ENCODE measurements around the gene CGB8.
A peak's percentile ranks its signal among the peaks of the same experiment; 100 is the strongest.

Gene CGB8

GRCh38 chr19:49056101-49056901, 7.4 kb upstream of the CGB8 start (continued):
- TF ChIP-seq, protein P1, sequence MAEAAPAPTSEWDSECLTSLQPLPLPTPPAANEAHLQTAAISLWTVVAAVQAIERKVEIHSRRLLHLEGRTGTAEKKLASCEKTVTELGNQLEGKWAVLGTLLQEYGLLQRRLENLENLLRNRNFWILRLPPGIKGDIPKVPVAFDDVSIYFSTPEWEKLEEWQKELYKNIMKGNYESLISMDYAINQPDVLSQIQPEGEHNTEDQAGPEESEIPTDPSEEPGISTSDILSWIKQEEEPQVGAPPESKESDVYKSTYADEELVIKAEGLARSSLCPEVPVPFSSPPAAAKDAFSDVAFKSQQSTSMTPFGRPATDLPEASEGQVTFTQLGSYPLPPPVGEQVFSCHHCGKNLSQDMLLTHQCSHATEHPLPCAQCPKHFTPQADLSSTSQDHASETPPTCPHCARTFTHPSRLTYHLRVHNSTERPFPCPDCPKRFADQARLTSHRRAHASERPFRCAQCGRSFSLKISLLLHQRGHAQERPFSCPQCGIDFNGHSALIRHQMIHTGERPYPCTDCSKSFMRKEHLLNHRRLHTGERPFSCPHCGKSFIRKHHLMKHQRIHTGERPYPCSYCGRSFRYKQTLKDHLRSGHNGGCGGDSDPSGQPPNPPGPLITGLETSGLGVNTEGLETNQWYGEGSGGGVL (tag by site-specific recombination; IDR thresholded peaks at IDR 0.05): no peak
- TF ChIP-seq BCL11B (tag by site-specific recombination; IDR thresholded peaks at IDR 0.05; ENCODE audit: low read depth) (no peak), ZNF433 (tag by site-specific recombination; IDR thresholded peaks at IDR 0.05; ENCODE audit: low read depth) (no peak), ZBTB20 (tag by site-specific recombination; IDR thresholded peaks at IDR 0.05) (0 out of 2 replicates have a peak, but pooled peaks have one; percentile 43), ZNF561 (tag by site-specific recombination; IDR thresholded peaks at IDR 0.05; ENCODE audit: borderline replicate concordance) (peak; percentile 22; the same call in 1 of the 2 replicates), YY2 (tag by site-specific recombination; IDR thresholded peaks at IDR 0.05) (no peak), ZNF366 (tag by site-specific recombination; conservative IDR thresholded peaks at IDR 0.05) (no peak), ZNF335 (tag by site-specific recombination; conservative IDR thresholded peaks at IDR 0.05) (peak; percentile 52), ZNF10 (tag by site-specific recombination; IDR thresholded peaks at IDR 0.05) (no peak), ZNF692 (tag by site-specific recombination; IDR thresholded peaks at IDR 0.05) (peak; percentile 50; the same call in 1 of the 2 replicates), SP3 (tag by site-specific recombination; IDR thresholded peaks at IDR 0.05) (peak; percentile 96), ZSCAN18 (tag by site-specific recombination; IDR thresholded peaks at IDR 0.05) (no peak), KLF16 (tag by site-specific recombination; IDR thresholded peaks at IDR 0.05) (peak; percentile 82; the same call in 1 of the 2 replicates), CTCF (tag by site-specific recombination; IDR thresholded peaks at IDR 0.05) (peak; percentile 81), ZNF169 (tag by site-specific recombination; IDR thresholded peaks at IDR 0.05) (no peak), ZNF26 (tag by site-specific recombination; IDR thresholded peaks at IDR 0.05) (no peak), ZBTB17 (tag by site-specific recombination; IDR thresholded peaks at IDR 0.05) (peak; percentile 51), ZNF624 (tag by site-specific recombination; IDR thresholded peaks at IDR 0.05) (no peak), ZFHX2 (tag by site-specific recombination; conservative IDR thresholded peaks at IDR 0.05) (peak; percentile 88), ZNF513 (tag by site-specific recombination; IDR thresholded peaks at IDR 0.05) (no peak), SP2 (tag by site-specific recombination; IDR thresholded peaks at IDR 0.05) (peak; percentile 84), ZFP37 (tag by site-specific recombination; IDR thresholded peaks at IDR 0.05) (no peak), ZNF274 (IDR thresholded peaks at IDR 0.05; ENCODE audit: low read length) (no peak), ZNF274 (tag by site-specific recombination; IDR thresholded peaks at IDR 0.05; ENCODE audit: borderline replicate concordance) (no peak), ZNF549 (tag by site-specific recombination; IDR thresholded peaks at IDR 0.05) (no peak), ZNF558 (tag by site-specific recombination; IDR thresholded peaks at IDR 0.05) (no peak), ZBTB26 (tag by site-specific recombination; optimal IDR thresholded peaks at IDR 0.05) (peak; percentile 12)
- TF ChIP-seq, protein P2, sequence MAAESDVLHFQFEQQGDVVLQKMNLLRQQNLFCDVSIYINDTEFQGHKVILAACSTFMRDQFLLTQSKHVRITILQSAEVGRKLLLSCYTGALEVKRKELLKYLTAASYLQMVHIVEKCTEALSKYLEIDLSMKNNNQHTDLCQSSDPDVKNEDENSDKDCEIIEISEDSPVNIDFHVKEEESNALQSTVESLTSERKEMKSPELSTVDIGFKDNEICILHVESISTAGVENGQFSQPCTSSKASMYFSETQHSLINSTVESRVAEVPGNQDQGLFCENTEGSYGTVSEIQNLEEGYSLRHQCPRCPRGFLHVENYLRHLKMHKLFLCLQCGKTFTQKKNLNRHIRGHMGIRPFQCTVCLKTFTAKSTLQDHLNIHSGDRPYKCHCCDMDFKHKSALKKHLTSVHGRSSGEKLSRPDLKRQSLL (tag by site-specific recombination; IDR thresholded peaks at IDR 0.05): peak; percentile 73
